PC-9 (cell line): ENCODE measurements around the gene MTA1.

ENCODE experiments used
- CTCF ChIP-seq: fragments of 200-600 bp; sonication (generic); conservative IDR thresholded peaks from 2 replicates; pipeline ENCODE4 v1.6.1; 2017; ENCODE audit warnings: mixed run types, antibody characterized with exemption, mild to moderate bottlenecking, moderate library complexity
- EZH2 ChIP-seq: fragments of 200-600 bp; sonication (generic); IDR thresholded peaks from 2 replicates; pipeline ENCODE4 v1.8.0; 2017; ENCODE audit warnings: antibody characterized with exemption, low read depth

GRCh38 chr14:105500036-105500725, 80.6 kb downstream of the MTA1 start:
- no peak for TF ChIP-seq CTCF
- TF ChIP-seq EZH2 = no peak
